CD4-positive, alpha-beta T cell treated with Interleukin-10 for 1 hour (primary cell): Measurements from ENCODE around the gene ZNF221.
"Not testable (repeated sequence)": the region's sequence is repeated elsewhere in the genome, so short reads cannot be mapped to it uniquely, and the experiment has no call there.

Source experiments
- DNase-seq: peaks from one replicate; pipeline ENCODE4 v3.0.0-alpha.2; 2020

Gene ZNF221

GRCh38 chr19:43950834-43951645, at the start of gene ZNF221:
Gene ZNF221 (plus strand): TSS chr19:43951228. CDS start chr19:43962727, 11,499 bp downstream.
- peak; percentile 82 for DNase-seq

GRCh38 chr19:43901395-43902390, 49.3 kb upstream of the ZNF221 start:
- DNase-seq = peak; percentile 75

- no peak for DNase-seq
Measured at GRCh38 chr19:43902399-43902798, 48.6 kb upstream of the ZNF221 start.

GRCh38 chr19:43905897-43906296, 45.1 kb upstream of the ZNF221 start:
- DNase-seq = no peak

GRCh38 chr19:43906774-43907173, 44.3 kb upstream of the ZNF221 start:
- no peak for DNase-seq

- no peak for DNase-seq
Measured at GRCh38 chr19:43908659-43909058, 42.4 kb upstream of the ZNF221 start.

GRCh38 chr19:43910884-43911283, 40.1 kb upstream of the ZNF221 start:
- DNase-seq = no peak

- no peak for DNase-seq
Measured at GRCh38 chr19:43913383-43913782, 37.6 kb upstream of the ZNF221 start.

- DNase-seq = no peak
Measured at GRCh38 chr19:43914051-43914450, 37.0 kb upstream of the ZNF221 start.

GRCh38 chr19:43923875-43924274, 27.2 kb upstream of the ZNF221 start:
- DNase-seq = no peak

- DNase-seq = no peak
Measured at GRCh38 chr19:43928820-43929219, 22.2 kb upstream of the ZNF221 start.

GRCh38 chr19:43934055-43934984, 16.7 kb upstream of the ZNF221 start:
- DNase-seq = no peak

GRCh38 chr19:43934985-43935708, 15.9 kb upstream of the ZNF221 start, which contains the start of gene ZNF45:
Gene ZNF45 (minus strand): TSS chr19:43935282. CDS start chr19:43922185, 13,097 bp downstream.
- peak; percentile 91 for DNase-seq

- no peak for DNase-seq
Measured at GRCh38 chr19:43936188-43936587, 14.8 kb upstream of the ZNF221 start.

- no peak for DNase-seq
Measured at GRCh38 chr19:43939557-43940260, 11.3 kb upstream of the ZNF221 start.

GRCh38 chr19:43940719-43941118, 10.3 kb upstream of the ZNF221 start:
- no peak for DNase-seq

- no peak for DNase-seq
Measured at GRCh38 chr19:43941209-43941608, 9.8 kb upstream of the ZNF221 start.

- DNase-seq = not testable (repeated sequence)
Measured at GRCh38 chr19:43947412-43947811, 3.6 kb upstream of the ZNF221 start.

GRCh38 chr19:43949803-43950202, 1.2 kb upstream of the ZNF221 start:
- DNase-seq = not testable (repeated sequence)

GRCh38 chr19:43956827-43957226, 5.8 kb downstream of the ZNF221 start:
- no peak for DNase-seq

- no peak for DNase-seq
Measured at GRCh38 chr19:43957891-43958290, 6.9 kb downstream of the ZNF221 start.
